ENCODE measurements around the gene NF2. TPM values are rescaled to one million over a fixed set of nuclear protein-coding genes. Genes with fewer than 3 reads are reported as not detected.
"Not testable (repeated sequence)": the region's sequence is repeated elsewhere in the genome, so short reads cannot be mapped to it uniquely, and the experiment has no call there.

The NF2 gene
- total RNA-seq, 1 donor from 2014 or later: 28.4 TPM

DNA sequence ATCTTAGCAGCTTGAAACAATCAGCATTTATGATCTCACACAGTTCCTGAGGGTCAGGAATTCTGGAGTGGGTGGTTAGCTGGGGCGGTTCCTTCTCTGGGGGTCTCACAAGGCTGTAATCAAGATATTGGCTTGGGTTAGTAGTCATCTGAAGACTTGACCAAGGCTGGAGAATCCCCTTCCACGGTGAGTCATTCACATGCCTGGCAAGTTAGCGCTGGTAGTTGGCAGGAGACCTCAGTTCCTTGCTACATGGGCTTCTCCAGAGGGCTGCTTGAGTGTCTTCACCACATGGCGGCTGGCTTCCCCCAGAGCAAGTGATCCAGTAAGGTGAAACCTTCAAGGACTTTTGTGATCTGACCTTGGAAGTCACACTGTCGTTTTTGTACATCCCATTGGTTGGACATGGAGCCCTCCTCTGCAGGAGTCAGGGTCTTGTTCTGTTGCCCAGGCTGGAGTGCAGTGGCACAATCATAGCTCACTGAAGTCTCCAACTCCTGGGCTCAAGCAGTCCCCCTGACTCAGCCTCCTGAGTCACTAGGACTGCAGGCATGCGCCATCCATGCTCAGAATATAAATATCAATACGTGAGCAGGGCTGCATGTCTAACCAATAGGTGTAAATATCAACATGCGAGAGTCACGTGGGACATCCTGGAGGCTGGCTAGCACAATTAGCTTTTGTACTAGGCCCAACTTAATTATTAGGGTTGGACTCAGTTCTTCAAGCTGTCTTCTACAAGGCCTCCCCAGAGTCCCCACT, 15.3 kb upstream of the NF2 start:
- no peak for DNase-seq (ENCODE audit: low spot score)
- intact Hi-C loops (cut with DNase I): no loop called here
- no peak for ATAC-seq

DNA sequence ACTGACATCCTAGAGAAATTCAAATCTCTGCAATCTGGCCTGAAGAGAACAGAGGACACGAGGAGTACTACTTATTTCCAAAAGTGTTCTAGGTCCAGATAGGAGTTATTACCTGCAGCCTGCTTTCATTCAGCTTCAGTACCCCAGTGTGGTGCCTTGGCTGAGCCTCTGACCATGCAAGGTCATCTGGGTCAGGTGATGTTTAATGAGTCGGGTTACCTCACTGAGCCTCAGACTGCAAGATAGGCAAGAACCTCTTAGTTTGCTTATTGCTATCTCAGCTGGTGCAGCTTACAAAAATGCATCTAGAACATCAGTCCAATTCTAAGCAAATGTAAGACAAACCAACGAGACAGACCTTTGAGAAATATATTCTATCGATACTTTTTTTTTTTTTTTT, 9.5 kb upstream of the NF2 start:
- intact Hi-C loops (cut with DNase I): no loop called here
- no peak for DNase-seq (ENCODE audit: low spot score)
- ATAC-seq: no peak

GRCh38 chr22:29594447-29594846, 9.0 kb upstream of the NF2 start:
- DNase-seq (ENCODE audit: low spot score); intact Hi-C loops (cut with DNase I); ATAC-seq: not testable (repeated sequence)

DNA sequence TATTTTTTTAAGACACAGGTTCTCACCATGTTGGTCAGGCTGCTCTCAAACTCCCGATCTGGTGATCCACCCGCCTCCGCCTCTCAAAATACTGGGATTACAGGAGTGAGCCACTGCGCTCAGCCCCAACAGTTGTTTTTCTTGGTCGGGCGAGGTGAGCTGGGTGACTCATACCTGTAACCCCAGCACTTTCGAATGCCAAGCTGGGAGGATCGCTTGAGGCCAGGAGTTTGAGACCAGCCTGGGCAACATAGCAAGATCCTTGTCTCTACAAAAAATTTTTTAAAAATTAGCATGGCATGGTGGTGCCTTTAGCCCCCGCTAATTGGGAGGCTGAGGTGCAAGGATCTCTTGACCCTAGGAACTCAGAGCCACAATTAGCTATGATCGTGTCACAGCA, 7.0 kb upstream of the NF2 start:
- ATAC-seq: no peak
- intact Hi-C loops (cut with DNase I): no loop called here
- DNase-seq (ENCODE audit: low spot score): no peak

GRCh38 chr22:29597871-29598683, 5.4 kb upstream of the NF2 start:
- DNase-seq (ENCODE audit: low spot score); ATAC-seq; intact Hi-C loops (cut with DNase I): not testable (repeated sequence)

- DNase-seq (ENCODE audit: low spot score): no peak
- ATAC-seq: no peak
- intact Hi-C loops (cut with DNase I): no loop called here
These were observed 4.8 kb upstream of the NF2 start for GRCh38 chr22:29598684-29599020.

- ATAC-seq (no peak), DNase-seq (ENCODE audit: low spot score) (no peak)
- intact Hi-C loops (cut with DNase I): no loop called here
These were observed 585 bp downstream of the NF2 start for GRCh38 chr22:29604076-29604360.

DNA sequence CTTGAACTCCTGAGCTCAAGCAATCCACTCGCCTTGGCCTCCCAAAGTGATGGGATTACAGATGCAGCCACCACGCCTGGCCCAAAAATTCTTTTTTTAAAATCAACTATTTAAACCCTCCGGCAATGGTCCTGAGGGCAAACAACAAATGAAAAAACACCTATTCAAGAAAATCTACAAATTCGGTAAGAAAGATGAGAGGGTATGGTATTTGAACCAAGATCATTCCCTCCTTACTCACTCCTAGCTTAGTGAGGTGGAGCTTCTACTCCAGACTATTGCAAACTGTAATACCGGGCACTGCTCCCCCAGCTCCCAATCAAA, 2.1 kb downstream of the NF2 start:
- no peak for ATAC-seq
- intact Hi-C loops (cut with DNase I): no loop called here
- DNase-seq (ENCODE audit: low spot score): no peak

- intact Hi-C loops (cut with DNase I): no loop called here
- no peak for DNase-seq (ENCODE audit: low spot score)
- ATAC-seq: no peak
These were observed 2.9 kb downstream of the NF2 start for GRCh38 chr22:29606320-29606719.

DNA sequence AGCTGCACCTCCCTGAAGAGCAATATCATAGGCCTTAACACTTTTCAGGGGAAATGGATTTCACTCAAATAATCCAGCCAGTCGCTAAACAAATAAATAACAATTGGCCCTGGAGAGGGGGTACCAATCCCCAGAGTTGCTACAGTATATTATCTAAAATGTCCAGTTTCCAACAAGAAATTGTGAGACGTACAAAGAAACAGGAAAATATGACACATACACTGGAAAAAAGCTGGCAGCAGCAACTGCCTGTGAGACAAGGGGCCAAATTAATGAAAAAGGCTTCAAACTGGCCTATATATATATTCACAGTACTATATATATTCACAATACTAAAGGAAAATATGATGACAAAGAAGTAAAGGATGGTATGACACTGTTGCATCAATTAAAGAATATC, 4.0 kb downstream of the NF2 start:
- intact Hi-C loops (cut with DNase I): no loop called here
- DNase-seq (ENCODE audit: low spot score): no peak
- no peak for ATAC-seq

GRCh38 chr22:29609139-29609538, 5.7 kb downstream of the NF2 start:
- DNase-seq (ENCODE audit: low spot score) (no peak), ATAC-seq (no peak)
- intact Hi-C loops (cut with DNase I): no loop called here

DNA sequence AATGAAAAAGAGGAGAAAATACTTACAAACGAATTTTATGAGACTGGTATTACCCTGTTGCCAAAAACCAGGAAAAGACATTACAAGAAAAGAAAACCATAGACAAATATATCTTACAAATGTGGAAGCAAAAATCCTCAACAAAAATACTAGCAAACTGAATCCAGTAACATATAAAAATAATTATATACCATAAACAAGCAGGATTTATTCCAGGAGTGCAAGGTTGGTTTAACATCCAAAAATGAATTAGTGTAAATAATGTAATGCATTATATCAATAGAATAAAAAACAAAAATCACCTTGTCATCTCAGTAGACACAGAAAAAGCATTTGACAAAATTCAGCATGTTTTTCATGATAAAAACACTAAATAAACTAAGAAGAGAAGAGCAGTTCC, 7.3 kb downstream of the NF2 start:
- intact Hi-C loops (cut with DNase I): no loop called here
- DNase-seq (ENCODE audit: low spot score) (no peak), ATAC-seq (no peak)

DNA sequence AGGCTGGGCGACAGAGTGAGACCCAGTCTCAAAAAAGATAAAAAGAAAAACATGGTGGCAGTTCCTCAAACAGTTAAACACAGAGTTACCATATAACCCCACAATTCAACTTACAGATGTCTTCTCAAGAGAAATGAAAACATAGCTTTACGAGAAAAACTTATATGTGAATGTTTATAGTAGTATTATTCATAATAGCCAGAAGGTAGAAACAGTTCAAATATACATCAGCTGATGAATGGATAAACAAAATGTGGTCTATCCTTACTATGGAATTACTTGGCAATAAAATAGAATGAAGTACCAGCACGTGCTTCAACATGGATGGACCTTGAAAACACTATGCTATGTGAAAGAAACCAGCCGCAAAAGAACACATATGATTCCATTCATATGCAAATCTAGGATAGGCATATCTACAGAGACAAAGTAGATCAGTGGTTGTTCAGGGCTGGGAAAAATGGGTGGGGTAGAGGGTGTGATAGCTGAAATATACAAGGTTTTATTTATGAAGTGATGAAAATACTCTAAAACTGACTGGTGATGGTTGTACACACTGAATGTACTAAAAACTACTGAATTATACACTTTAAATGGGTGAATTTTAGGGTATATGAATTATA, 12.4 kb downstream of the NF2 start:
- ATAC-seq (no peak), DNase-seq (ENCODE audit: low spot score) (no peak)
- intact Hi-C loops (cut with DNase I): no loop called here

DNA sequence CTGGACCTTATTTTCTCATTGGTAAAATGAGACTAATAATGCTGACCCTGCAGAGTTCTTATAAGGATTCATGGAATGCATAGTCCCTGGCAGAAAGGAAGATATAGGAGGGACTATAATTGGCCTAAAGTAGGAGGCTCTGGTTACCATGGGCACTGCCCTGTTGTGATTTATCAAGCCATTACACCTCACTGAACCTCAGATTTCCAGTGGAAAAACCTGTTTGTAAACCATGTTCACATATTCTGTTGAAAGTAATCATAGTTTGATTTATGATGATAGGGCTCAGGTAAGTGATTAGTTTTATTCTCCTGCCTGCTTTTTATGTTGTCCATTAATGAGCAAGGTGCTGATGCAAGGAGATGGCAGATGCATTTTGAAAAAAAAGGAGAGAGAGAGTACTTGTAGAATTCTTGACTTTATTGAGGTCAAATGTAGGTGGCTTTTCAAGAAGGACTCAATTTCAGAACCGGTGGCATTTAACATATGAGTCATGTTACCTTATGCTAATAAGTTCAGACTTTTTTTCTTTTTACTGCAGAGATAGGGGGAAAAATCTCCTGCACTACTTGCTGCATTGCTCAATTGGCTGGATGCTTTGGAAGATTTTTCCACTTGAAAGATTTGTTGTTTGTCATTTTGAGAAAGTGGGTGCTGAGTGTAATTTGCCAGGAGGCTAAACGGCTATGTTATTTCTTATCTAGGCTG, 14.6 kb downstream of the NF2 start:
- intact Hi-C loops (cut with DNase I): no loop called here
- no peak for DNase-seq (ENCODE audit: low spot score)
- ATAC-seq: no peak

- DNase-seq (ENCODE audit: low spot score) (no peak), ATAC-seq (no peak)
- intact Hi-C loops (cut with DNase I): no loop called here
These were observed 18.5 kb downstream of the NF2 start for GRCh38 chr22:29621761-29622526.

DNA sequence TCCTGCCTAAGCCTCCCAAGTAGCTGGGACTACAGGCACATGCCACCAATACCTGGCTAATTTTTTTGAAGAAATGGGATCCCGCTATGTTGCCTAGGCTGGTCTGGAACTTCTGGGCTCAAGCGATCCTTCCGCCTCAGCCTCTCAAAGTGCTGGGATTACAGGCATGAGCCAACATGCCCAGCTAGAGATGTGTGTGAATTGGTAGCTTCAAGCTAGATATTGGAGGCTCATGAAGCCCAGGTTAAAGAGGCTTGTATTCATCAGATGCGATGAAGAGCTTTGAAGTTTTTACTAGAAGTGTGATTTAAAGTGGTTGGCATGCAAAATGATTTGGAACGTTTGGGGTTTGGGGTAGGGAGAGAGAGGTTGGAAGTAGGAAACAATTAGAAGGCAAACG, 19.6 kb downstream of the NF2 start:
- DNase-seq (ENCODE audit: low spot score) (no peak), ATAC-seq (no peak)
- intact Hi-C loops (cut with DNase I): no loop called here

- ATAC-seq (no peak), DNase-seq (ENCODE audit: low spot score) (no peak)
- intact Hi-C loops (cut with DNase I): no loop called here
These were observed 20.2 kb downstream of the NF2 start for GRCh38 chr22:29623553-29624169.

GRCh38 chr22:29625090-29625825, 21.8 kb downstream of the NF2 start:
- ATAC-seq (peak; percentile 87), DNase-seq (ENCODE audit: low spot score) (peak; percentile 65)
- intact Hi-C loops (cut with DNase I): no loop called here

All from sciatic nerve (tissue), 2 donors.